Measurements from ENCODE around the gene HPS4. TPM values are rescaled to one million over a fixed set of nuclear protein-coding genes. Genes with fewer than 3 reads are reported as not detected.

Gene HPS4
- polyA plus RNA-seq, 1 of the 3 experiments (the other 2 are of a cell fraction): 22.5 TPM

GRCh38 chr22:26483043-26483438 lies 542 bp downstream of the HPS4 start:
- WGBS (ENCODE audit: low lambda C conversion rate): 18% methylated on average over 7 of the region's 7 CpGs
- CTCF ChIA-PET: interaction anchor here (1.0 to 2.0 kb wide), 5 partner anchors 9 to 182 kb away, joined by 3 to 7 read pairs (median 3); no protein-coding TSS in a partner anchor
- POLR2A ChIA-PET: interaction anchor here (1.0 to 1.6 kb wide), 5 partner anchors 16 to 186 kb away, joined by 3 to 7 read pairs (median 3); partner anchors contain the start of gene TFIP11
- Histone ChIP-seq H3F3A (replicated peaks; ENCODE audit: insufficient read depth) (no peaks in the 10 kb centered on the region), H3K9ac (peak overlapping the region; percentile 93), H2AFZ (ENCODE audit: low read depth) (peak overlapping the region; percentile 71), H3K36me3 (replicated peaks in 1 of 2; ENCODE audit: control insufficient read depth in 1 of 2, insufficient read depth in 2 of 2, low read length in 1 of 2) (peaks cover 0 to 5% of the 10 kb centered on the region in 2 experiments), H3K9me3 (no peaks in the 10 kb centered on the region), H3K79me2 (ENCODE audit: insufficient read depth) (peaks cover 81% of the 10 kb centered on the region), H3K4me1 (ENCODE audit: control insufficient read depth in 1 of 2, insufficient read depth in 2 of 2, low read depth in 1 of 2, low read length in 1 of 2) (peaks cover 4 to 27% of the 10 kb centered on the region in 2 experiments; a peak in 3 of 4 replicates), H4K20me1 (ENCODE audit: insufficient read depth) (no peaks in the 10 kb centered on the region), H3K4me2 (peak overlapping the region; percentile 89), H3K4me3 (ENCODE audit: low read depth in 2 of 2, low read length in 1 of 2) (peak overlapping the region; percentile 81 to 89), H3K27ac (ENCODE audit: low read depth in 2 of 2, low read length in 1 of 2) (peak overlapping the region; percentile 68 to 83), H3K9me2 (no peaks in the 10 kb centered on the region), H3K27me3 (ENCODE audit: insufficient read depth) (no peaks in the 10 kb centered on the region)
- no peak for DNase-seq
- TF ChIP-seq, protein P1, sequence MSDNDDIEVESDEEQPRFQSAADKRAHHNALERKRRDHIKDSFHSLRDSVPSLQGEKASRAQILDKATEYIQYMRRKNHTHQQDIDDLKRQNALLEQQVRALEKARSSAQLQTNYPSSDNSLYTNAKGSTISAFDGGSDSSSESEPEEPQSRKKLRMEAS (IDR thresholded peaks at IDR 0.05; ENCODE audit: low read depth): no peak
- TF ChIP-seq REST (IDR thresholded peaks at IDR 0.05; ENCODE audit: low read depth, low read length) (peak; percentile 50; the same call in 1 of the 2 replicates), SIN3A (IDR thresholded peaks at IDR 0.05; ENCODE audit: borderline replicate concordance, low read depth, low read length) (no peak)

DNA sequence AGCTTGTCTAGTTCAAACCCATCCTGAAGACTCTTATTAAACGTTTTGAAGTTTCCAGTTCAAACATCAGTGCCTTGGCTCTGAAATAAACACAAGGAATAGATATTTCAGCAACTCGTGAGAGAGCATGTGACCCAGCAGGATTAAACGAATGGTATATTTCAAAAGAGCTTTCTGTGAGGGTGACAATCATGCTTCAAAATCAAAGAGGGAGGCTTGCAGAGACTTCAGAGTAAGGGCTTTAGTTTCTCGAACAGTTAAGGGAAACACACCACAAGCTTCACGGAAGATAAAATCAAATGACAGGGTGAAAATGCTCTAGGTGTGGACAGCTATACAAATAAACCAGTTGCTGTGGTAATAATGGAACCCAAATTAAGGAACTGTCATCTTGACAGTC lies 1.4 kb downstream of the HPS4 start:
- Histone ChIP-seq H3K79me2 (ENCODE audit: insufficient read depth) (peaks cover 87% of the 10 kb centered on the region), H3K9ac (no peak overlapping the region)

More for the DNA sequence above, 1.4 kb downstream of the HPS4 start:
- WGBS (ENCODE audit: low lambda C conversion rate): 88% methylated on average over 5 of the region's 5 CpGs
- no peaks in the 10 kb centered on the region for H3K27me3 ChIP-seq (ENCODE audit: insufficient read depth)
- H3K4me2 ChIP-seq: peak overlapping the region; percentile 89; the same call in 1 of the 2 replicates
- peaks cover 0 to 9% of the 10 kb centered on the region in 2 experiments for H3K36me3 ChIP-seq (replicated peaks in 1 of 2; ENCODE audit: control insufficient read depth in 1 of 2, insufficient read depth in 2 of 2, low read length in 1 of 2)
- TF ChIP-seq RAD21 (IDR thresholded peaks at IDR 0.05; ENCODE audit: low read length) (no peak), CHD2 (IDR thresholded peaks at IDR 0.05; ENCODE audit: low read length, partially characterized antibody) (no peak), MEF2A (IDR thresholded peaks at IDR 0.05; ENCODE audit: borderline replicate concordance, low read depth) (no peak), YY1 (IDR thresholded peaks at IDR 0.05; ENCODE audit: low read depth) (no peak), MXI1 (IDR thresholded peaks at IDR 0.05; ENCODE audit: low read depth, low read length) (no peak), TEAD4 (IDR thresholded peaks at IDR 0.05; ENCODE audit: borderline replicate concordance, insufficient read depth) (no peak), NFIC (IDR thresholded peaks at IDR 0.05; ENCODE audit: borderline replicate concordance) (no peak), EP300 (IDR thresholded peaks at IDR 0.05; ENCODE audit: borderline replicate concordance in 1 of 2, low read depth in 1 of 2, low read length in 1 of 2) (no peak), RXRA (IDR thresholded peaks at IDR 0.05; ENCODE audit: borderline replicate concordance, low read depth) (no peak), TCF12 (IDR thresholded peaks at IDR 0.05) (no peak), FOXJ3 (CRISPR knock-in tag; IDR thresholded peaks at IDR 0.05) (no peak), ELF1 (IDR thresholded peaks at IDR 0.05) (no peak), USF2 (IDR thresholded peaks at IDR 0.05; ENCODE audit: borderline replicate concordance, low read depth, low read length) (no peak), FOXM1 (IDR thresholded peaks at IDR 0.05; ENCODE audit: low read depth) (no peak), EZH2phosphoT487 (IDR thresholded peaks at IDR 0.05; ENCODE audit: borderline replicate concordance, low read depth) (no peak)
- TF ChIP-seq, protein P2, sequence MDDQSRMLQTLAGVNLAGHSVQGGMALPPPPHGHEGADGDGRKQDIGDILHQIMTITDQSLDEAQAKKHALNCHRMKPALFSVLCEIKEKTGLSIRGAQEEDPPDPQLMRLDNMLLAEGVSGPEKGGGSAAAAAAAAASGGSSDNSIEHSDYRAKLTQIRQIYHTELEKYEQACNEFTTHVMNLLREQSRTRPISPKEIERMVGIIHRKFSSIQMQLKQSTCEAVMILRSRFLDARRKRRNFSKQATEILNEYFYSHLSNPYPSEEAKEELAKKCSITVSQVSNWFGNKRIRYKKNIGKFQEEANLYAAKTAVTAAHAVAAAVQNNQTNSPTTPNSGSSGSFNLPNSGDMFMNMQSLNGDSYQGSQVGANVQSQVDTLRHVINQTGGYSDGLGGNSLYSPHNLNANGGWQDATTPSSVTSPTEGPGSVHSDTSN (IDR thresholded peaks at IDR 0.05): no peak
- TF ChIP-seq, protein P1 (IDR thresholded peaks at IDR 0.05; ENCODE audit: low read depth): no peak
- no peaks in the 10 kb centered on the region for H3K9me3 ChIP-seq
- POLR2A ChIA-PET: interaction anchor here (0.6 to 1.6 kb wide), 2 partner anchors 22 to 187 kb away, joined by 3 read pairs; no protein-coding TSS in a partner anchor
- H4K20me1 ChIP-seq (ENCODE audit: insufficient read depth): no peaks in the 10 kb centered on the region
- no peak for DNase-seq
- no peaks in the 10 kb centered on the region for H3K9me2 ChIP-seq
- H3K4me3 ChIP-seq (ENCODE audit: low read depth in 2 of 2, low read length in 1 of 2): no peak overlapping the region
- no peak overlapping the region for H3K27ac ChIP-seq (ENCODE audit: low read depth in 2 of 2, low read length in 1 of 2)
- no peak overlapping the region for H2AFZ ChIP-seq (ENCODE audit: low read depth)
- no peaks in the 10 kb centered on the region for H3F3A ChIP-seq (replicated peaks; ENCODE audit: insufficient read depth)
- peaks cover 4 to 27% of the 10 kb centered on the region in 2 experiments; a peak in 3 of 4 replicates for H3K4me1 ChIP-seq (ENCODE audit: control insufficient read depth in 1 of 2, insufficient read depth in 2 of 2, low read depth in 1 of 2, low read length in 1 of 2)
- CTCF ChIA-PET: interaction anchor here (0.6 to 2.0 kb wide), 5 partner anchors 9 to 1280 kb away, joined by 3 to 7 read pairs (median 3); no protein-coding TSS in a partner anchor

Measured in SK-N-SH (cell line).